Subcutaneous adipose tissue (tissue), 4 donors: ENCODE data around the gene DIRAS3. TPM values are rescaled to one million over a fixed set of nuclear protein-coding genes. Genes with fewer than 3 reads are reported as not detected.

Source experiments
- total RNA-seq, 4 donors: library from RNA; depleted of rRNA; stranded (reverse); fragments of >200 nt; gene quantifications; one replicate each; pipeline ENCODE4 v1.1.0, GENCODE V29; 2016
- TF ChIP-seq, protein P1 (sequence below): fragments of 450-650 bp; IDR thresholded peaks from one replicate; pipeline ENCODE4 v1.5.1; 2016; ENCODE audit warnings: low read depth, mild to moderate bottlenecking, control low read depth, antibody characterized with exemption, moderate library complexity

DIRAS3 gene
- total RNA-seq, 4 donors from 2014 or later: 0.38 to 1.1 (median 0.58) TPM

- TF ChIP-seq, protein P1, sequence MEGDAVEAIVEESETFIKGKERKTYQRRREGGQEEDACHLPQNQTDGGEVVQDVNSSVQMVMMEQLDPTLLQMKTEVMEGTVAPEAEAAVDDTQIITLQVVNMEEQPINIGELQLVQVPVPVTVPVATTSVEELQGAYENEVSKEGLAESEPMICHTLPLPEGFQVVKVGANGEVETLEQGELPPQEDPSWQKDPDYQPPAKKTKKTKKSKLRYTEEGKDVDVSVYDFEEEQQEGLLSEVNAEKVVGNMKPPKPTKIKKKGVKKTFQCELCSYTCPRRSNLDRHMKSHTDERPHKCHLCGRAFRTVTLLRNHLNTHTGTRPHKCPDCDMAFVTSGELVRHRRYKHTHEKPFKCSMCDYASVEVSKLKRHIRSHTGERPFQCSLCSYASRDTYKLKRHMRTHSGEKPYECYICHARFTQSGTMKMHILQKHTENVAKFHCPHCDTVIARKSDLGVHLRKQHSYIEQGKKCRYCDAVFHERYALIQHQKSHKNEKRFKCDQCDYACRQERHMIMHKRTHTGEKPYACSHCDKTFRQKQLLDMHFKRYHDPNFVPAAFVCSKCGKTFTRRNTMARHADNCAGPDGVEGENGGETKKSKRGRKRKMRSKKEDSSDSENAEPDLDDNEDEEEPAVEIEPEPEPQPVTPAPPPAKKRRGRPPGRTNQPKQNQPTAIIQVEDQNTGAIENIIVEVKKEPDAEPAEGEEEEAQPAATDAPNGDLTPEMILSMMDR: no peak
Observed at GRCh38 chr1:68000191-68000590, 50.2 kb downstream of the DIRAS3 start.

DNA sequence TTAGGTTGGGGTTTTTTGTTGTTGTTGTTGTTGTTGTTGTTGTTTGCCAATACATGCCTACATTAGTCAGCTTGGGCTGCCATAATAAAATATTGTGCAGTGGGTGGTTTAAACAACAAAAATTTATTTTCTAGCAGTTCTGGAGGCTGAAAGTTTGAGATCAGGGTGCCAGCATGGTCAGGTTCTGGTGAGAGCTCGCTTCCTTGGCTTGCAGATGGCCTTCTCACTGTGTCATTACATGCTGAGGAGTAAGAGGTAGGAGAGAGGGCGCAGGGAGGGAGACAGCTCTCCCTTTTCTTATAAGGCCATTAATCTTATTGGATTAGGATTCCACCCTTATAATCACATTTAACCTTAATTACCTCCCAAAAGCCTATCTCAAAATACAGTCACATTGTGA is 52.7 kb downstream of the DIRAS3 start:
- TF ChIP-seq, protein P1: no peak

Other genes starting within 250 kb of the DIRAS3 start
- 100 to 1,000 TPM in 2 of 4 donors, 10 to 100 TPM in 2; 69.1 to 161 (median 97.7) TPM for gene GNG12, start 217.2 kb downstream of the DIRAS3 start, total RNA-seq
- gene WLS, start 181.9 kb upstream of the DIRAS3 start, total RNA-seq: 10 to 100 TPM; 44.7 to 58.3 (median 51.5) TPM